CD14-positive monocyte (primary cell): ENCODE measurements around the gene GPATCH1. TPM values are rescaled to one million over a fixed set of nuclear protein-coding genes. Genes with fewer than 3 reads are reported as not detected.
"Not testable (repeated sequence)": the region's sequence is repeated elsewhere in the genome, so short reads cannot be mapped to it uniquely, and the experiment has no call there.

Source experiments
- DNase-seq, 3 donors: peaks; one replicate each; pipeline ENCODE4 v3.0.0-alpha.2; 2011 to 2022
- H2AFZ ChIP-seq: 2 replicates; pipeline ENCODE4 v1.6.0; 2012; ENCODE audit warnings: mild to moderate bottlenecking, low read depth, low read length, inconsistent platforms; ENCODE audit not compliant: insufficient read depth, poor library complexity, severe bottlenecking
- H3K27ac ChIP-seq, 2 donors: 1 replicate in 1 of 2; 2 replicates in 1 of 2; pipeline ENCODE4 v1.5.1; 2012 to 2013; ENCODE audit warnings: low read length in 2 of 2, control low read depth in 1 of 2, inconsistent platforms in 1 of 2, low read depth in 1 of 2, mild to moderate bottlenecking in 1 of 2
- H3K27me3 ChIP-seq, 2 donors: one replicate each; pipeline versions ENCODE4 v1.6.0 to v1.6.1; 2011 to 2013; ENCODE audit warnings: low read length in 2 of 2; ENCODE audit not compliant: control insufficient read depth in 2 of 2, insufficient read depth in 2 of 2
- H3K36me3 ChIP-seq, 2 donors: replicated peaks in 1 of 2; 1 replicate in 1 of 2; 2 replicates in 1 of 2; pipeline versions ENCODE4 v1.5.1 to v1.6.1; 2012 to 2013; ENCODE audit warnings: low read length in 2 of 2, control low read depth in 1 of 2, inconsistent platforms in 1 of 2, mild to moderate bottlenecking in 1 of 2; ENCODE audit not compliant: insufficient read depth in 2 of 2, control insufficient read depth in 1 of 2
- H3K4me1 ChIP-seq, 2 donors: 1 replicate in 1 of 2; 2 replicates in 1 of 2; pipeline versions ENCODE4 v1.5.1 to v1.6.1; 2012 to 2013; ENCODE audit warnings: low read length in 2 of 2, control low read depth in 1 of 2, inconsistent platforms in 1 of 2, mild to moderate bottlenecking in 1 of 2, moderate library complexity in 1 of 2; ENCODE audit not compliant: insufficient read depth in 2 of 2, control insufficient read depth in 1 of 2
- H3K4me2 ChIP-seq: replicated peaks from 2 replicates; pipeline ENCODE3; 2012; ENCODE audit warnings: low read length, moderate library complexity, mild to moderate bottlenecking; ENCODE audit not compliant: poor library complexity, severe bottlenecking; ENCODE audit errors: extremely low read depth
- H3K4me3 ChIP-seq, 3 experiments: fragments of 200-600 bp in 1 of 3; sonication (generic) in 1 of 3; replicated peaks in 1 of 3; 1 replicate in 2 of 3; 2 replicates in 1 of 3; pipeline ENCODE4 v1.5.1; 2011 to 2013; ENCODE audit warnings: low read length in 3 of 3, mild to moderate bottlenecking in 3 of 3, control low read depth in 2 of 3, low read depth in 2 of 3, inconsistent platforms in 1 of 3, moderate library complexity in 1 of 3
- H3K79me2 ChIP-seq: 2 replicates; pipeline ENCODE4 v1.6.0; 2012; ENCODE audit warnings: mild to moderate bottlenecking, control low read depth, inconsistent platforms, low read length, moderate library complexity; ENCODE audit not compliant: insufficient read depth
- H3K9ac ChIP-seq: 2 replicates; pipeline ENCODE4 v1.6.0; 2017; ENCODE audit warnings: low read length, mild to moderate bottlenecking; ENCODE audit not compliant: insufficient read depth, poor library complexity, severe bottlenecking
- H3K9me3 ChIP-seq, 2 donors: replicated peaks in 1 of 2; 1 replicate in 1 of 2; 2 replicates in 1 of 2; pipeline versions ENCODE4 v1.5.1 to v1.6.1; 2012 to 2013; ENCODE audit warnings: low read length in 2 of 2, control low read depth in 1 of 2; ENCODE audit not compliant: control insufficient read depth in 1 of 2, insufficient read depth in 1 of 2
- H4K20me1 ChIP-seq: 2 replicates; pipeline ENCODE4 v1.6.0; 2012; ENCODE audit warnings: mild to moderate bottlenecking, low read length, control low read depth, moderate library complexity; ENCODE audit not compliant: insufficient read depth
- H3K27ac Mint-ChIP-seq, 7 donors: one replicate each; pipeline ENCODE4 v1.8.0; 2020; ENCODE audit warnings: mild to moderate bottlenecking in 7 of 7, mixed read lengths in 7 of 7, moderate library complexity in 6 of 7, inconsistent platforms in 2 of 7
- H3K27me3 Mint-ChIP-seq, 3 donors: one replicate each; pipeline ENCODE4 v1.8.0; 2021 to 2022; ENCODE audit warnings: low read depth in 3 of 3, mild to moderate bottlenecking in 3 of 3, mixed read lengths in 3 of 3, moderate library complexity in 3 of 3, inconsistent platforms in 1 of 3
- H3K36me3 Mint-ChIP-seq, 2 donors: one replicate each; pipeline ENCODE4 v1.8.0; 2020; ENCODE audit warnings: mixed read lengths in 2 of 2, inconsistent platforms in 1 of 2, mild to moderate bottlenecking in 1 of 2
- H3K4me1 Mint-ChIP-seq: one replicate; pipeline ENCODE4 v1.8.0; 2020; ENCODE audit warnings: mild to moderate bottlenecking, mixed read lengths
- H3K4me3 Mint-ChIP-seq, 2 donors: one replicate each; pipeline ENCODE4 v1.8.0; 2020; ENCODE audit warnings: mild to moderate bottlenecking in 2 of 2, mixed read lengths in 2 of 2, moderate library complexity in 1 of 2
- H3K9me3 Mint-ChIP-seq, 7 donors: one replicate each; pipeline ENCODE4 v1.8.0; 2020 to 2022; ENCODE audit warnings: mixed read lengths in 7 of 7, mild to moderate bottlenecking in 6 of 7, moderate library complexity in 6 of 7, inconsistent platforms in 2 of 7
- CTCF ChIP-seq: fragments of 200-600 bp; IDR thresholded peaks from one replicate; pipeline ENCODE4 v1.8.0; 2022; ENCODE audit warnings: antibody characterized with exemption, mild to moderate bottlenecking
- WGBS: methylation state at CpG from one replicate; pipeline ENCODE4 v1.1.5; 2013; ENCODE audit warnings: missing lambda C conversion rate; ENCODE audit not compliant: insufficient coverage; 5-methylcytosine and 5-hydroxymethylcytosine counted together
- intact Hi-C, 2 donors: fragments of 100-400 bp; cut with micrococcal nuclease; formaldehyde crosslinking; loops; one replicate each; pipeline versions ENCODE4 v1.15.0 to v1.15.1; 2023
- polyA plus RNA-seq, 3 donors: library from polyadenylated mRNA; depleted of rRNA in 1 of 3; unstranded in 2 of 3; stranded (reverse) in 1 of 3; fragments of 300-500 nt in 2 of 3; fragments of >200 nt in 1 of 3; fragmentation: Illumina TruSeq in 2 of 3; gene quantifications; 1 replicate in 2 of 3; 2 replicates in 1 of 3; pipeline ENCODE4 v1.2.3, GENCODE V29; 2012 to 2021

The GPATCH1 gene
- polyA plus RNA-seq, 3 donors = 1.4 to 6.8 (median 4.0) TPM

- H3K27me3 Mint-ChIP-seq, H4K20me1 ChIP-seq, H3K4me3 Mint-ChIP-seq, H3K36me3 ChIP-seq, H3K4me3 ChIP-seq, H3K27ac Mint-ChIP-seq, H3K4me2 ChIP-seq, H3K36me3 Mint-ChIP-seq, H3K27ac ChIP-seq, H3K4me1 Mint-ChIP-seq, H3K27me3 ChIP-seq, H3K79me2 ChIP-seq, H3K9me3 ChIP-seq, H2AFZ ChIP-seq, DNase-seq, H3K9ac ChIP-seq, intact Hi-C loops, H3K9me3 Mint-ChIP-seq: not testable (repeated sequence)
- peaks cover 3 to 48% of the 10 kb centered on the region in 2 donors for H3K4me1 ChIP-seq
- WGBS = 80% methylated on average over 1 of the region's 6 CpGs
These were observed 73.3 kb downstream of the GPATCH1 start for GRCh38 chr19:33154313-33154712.

- no peaks in the 10 kb centered on the region for H3K9me3 Mint-ChIP-seq
- no peaks in the 10 kb centered on the region for H4K20me1 ChIP-seq
- H3K4me3 Mint-ChIP-seq = no peak overlapping the region
- intact Hi-C loops = no loop called here
- H3K9ac ChIP-seq = no peak overlapping the region
- peak overlapping the region in 1 of 7 donors; percentile 53 for H3K27ac Mint-ChIP-seq
- no peaks in the 10 kb centered on the region for H3K79me2 ChIP-seq
- 56% methylated on average over 3 of the region's 5 CpGs for WGBS
- peaks cover 12 to 59% of the 10 kb centered on the region in 2 donors for H3K4me1 ChIP-seq
- TF ChIP-seq CTCF = no peak
- H3K4me3 ChIP-seq = no peak overlapping the region
- H3K27me3 ChIP-seq = no peaks in the 10 kb centered on the region
- DNase-seq = peak in 1 of 3 donors; percentile 16
- H3K27ac ChIP-seq = no peak overlapping the region
- H3K9me3 ChIP-seq = no peaks in the 10 kb centered on the region
- H3K4me2 ChIP-seq = no peak overlapping the region
- peaks cover 0 to 2% (median under 1%) of the 10 kb centered on the region in 3 donors for H3K27me3 Mint-ChIP-seq
- H2AFZ ChIP-seq = no peak overlapping the region
- no peaks in the 10 kb centered on the region for H3K36me3 ChIP-seq
- H3K4me1 Mint-ChIP-seq = peaks cover 22% of the 10 kb centered on the region
- H3K36me3 Mint-ChIP-seq = no peaks in the 10 kb centered on the region
These were observed 75.4 kb downstream of the GPATCH1 start for GRCh38 chr19:33156334-33156733.
